ENCODE results near the gene SLC15A4. TPM values are rescaled to one million over a fixed set of nuclear protein-coding genes. Genes with fewer than 3 reads are reported as not detected.

The SLC15A4 gene
- total RNA-seq, 1 experiment from 2014 or later: 29.1 TPM

GRCh38 chr12:128864516-128865186, 40.9 kb upstream of the SLC15A4 start:
- no peak overlapping the region for H3K27ac ChIP-seq (ENCODE audit: low read length)
- H3K27me3 ChIP-seq (ENCODE audit: control insufficient read depth, insufficient read depth, low read length): no peaks in the 10 kb centered on the region
- CTCF ChIA-PET: no interaction called here
- BruUV-seq (replicated peaks): no TSS peak
- in situ Hi-C loops (cut with HindIII; ENCODE audit: low pct_unique_long_range_greater_than_20kb, low sequenced_read_pairs) (no loop called here), intact Hi-C loops (cut with micrococcal nuclease; ENCODE audit: unreplicated experiment) (no loop called here)
- no peak for TF ChIP-seq CTCF (IDR thresholded peaks at IDR 0.05)
- no peaks in the 10 kb centered on the region for H3K36me3 ChIP-seq (ENCODE audit: control insufficient read depth, insufficient read depth, low read length)
- no peak overlapping the region for H3K4me3 ChIP-seq (ENCODE audit: low read depth in 2 of 2, low read length in 2 of 2)
- POLR2A ChIA-PET: interaction anchor here (0.6 kb wide), 1 partner anchor 200 kb away, joined by 8 read pairs; no protein-coding TSS in a partner anchor
- DNase-seq (ENCODE audit: low read depth, low spot score): no peak
- H3K9me3 ChIP-seq (ENCODE audit: control insufficient read depth, insufficient read depth, low read depth, low read length): no peaks in the 10 kb centered on the region
- no peak for ATAC-seq
- no peaks in the 10 kb centered on the region for H3K4me1 ChIP-seq (ENCODE audit: control insufficient read depth, insufficient read depth, low read length)

DNA sequence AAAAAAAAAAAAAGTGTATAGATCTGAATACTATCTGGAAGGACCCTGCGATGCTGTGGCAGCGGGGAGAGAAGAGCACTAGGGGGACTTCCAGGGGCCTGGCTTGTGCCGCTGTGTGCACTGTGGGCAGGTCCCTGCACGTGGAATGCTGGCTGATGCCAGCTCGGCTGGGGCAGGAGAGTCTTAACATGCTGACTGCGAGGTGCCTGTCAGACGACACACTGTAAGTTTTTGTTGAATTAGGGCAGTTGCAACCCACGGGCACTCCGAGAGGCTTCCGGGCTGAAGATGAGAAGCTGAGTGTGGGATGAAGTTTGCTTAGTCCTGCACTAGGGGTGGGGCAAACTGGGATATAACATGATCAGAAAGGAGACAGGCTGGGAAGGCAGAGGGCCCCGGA, 40.2 kb upstream of the SLC15A4 start:
- Histone ChIP-seq H3K27ac (ENCODE audit: low read length) (no peak overlapping the region), H3K9me3 (ENCODE audit: control insufficient read depth, insufficient read depth, low read depth, low read length) (no peaks in the 10 kb centered on the region), H3K4me1 (ENCODE audit: control insufficient read depth, insufficient read depth, low read length) (no peaks in the 10 kb centered on the region), H3K36me3 (ENCODE audit: control insufficient read depth, insufficient read depth, low read length) (no peaks in the 10 kb centered on the region), H3K27me3 (ENCODE audit: control insufficient read depth, insufficient read depth, low read length) (no peaks in the 10 kb centered on the region), H3K4me3 (ENCODE audit: low read depth in 2 of 2, low read length in 2 of 2) (no peak overlapping the region)
- peak; percentile 29; the same call in 1 of the 2 replicates for ATAC-seq
- no peak for DNase-seq (ENCODE audit: low read depth, low spot score)
- CTCF ChIA-PET: interaction anchor here (0.7 kb wide), 1 partner anchor 1102 kb away, joined by 10 read pairs; no protein-coding TSS in a partner anchor
- no TSS peak for BruUV-seq (replicated peaks)
- intact Hi-C loops (cut with micrococcal nuclease; ENCODE audit: unreplicated experiment): no loop called here
- POLR2A ChIA-PET: interaction anchor here (0.6 to 0.7 kb wide), 2 partner anchors 51 to 200 kb away, joined by 8 to 13 read pairs; no protein-coding TSS in a partner anchor
- in situ Hi-C loops (cut with HindIII; ENCODE audit: low pct_unique_long_range_greater_than_20kb, low sequenced_read_pairs): no loop called here
- no peak for TF ChIP-seq REST (IDR thresholded peaks at IDR 0.05; ENCODE audit: insufficient read depth in 1 of 2, low read depth in 2 of 2, low read length in 1 of 2)
- TF ChIP-seq POLR2AphosphoS5 (IDR thresholded peaks at IDR 0.05; ENCODE audit: low read depth, low read length): no peak
- TF ChIP-seq TCF7L2 (IDR thresholded peaks at IDR 0.05; ENCODE audit: low read depth, low read length): no peak
- no peak for TF ChIP-seq CTCF (IDR thresholded peaks at IDR 0.05)
- no peak for TF ChIP-seq SIN3A (IDR thresholded peaks at IDR 0.05; ENCODE audit: borderline replicate concordance, insufficient read depth, low read depth, low read length)

Measured in Panc1 (cell line).